H1 (cell line): ENCODE measurements around the gene TDRD9. TPM values are rescaled to one million over a fixed set of nuclear protein-coding genes. Genes with fewer than 3 reads are reported as not detected.

Experiments
- CTCF ChIA-PET: fragments of 300-600 bp; sonication (Branson Sonifier 250); formaldehyde crosslinking; loops from one replicate; lab custom pipeline; 2021; ENCODE audit not compliant: partially characterized antibody; lab: Charles Lee
- POLR2A ChIA-PET: fragments of 300-600 bp; sonication (Branson Sonifier 250); formaldehyde crosslinking; loops from one replicate; lab custom pipeline; 2021; ENCODE audit warnings: inconsistent platforms; ENCODE audit not compliant: partially characterized antibody; lab: Charles Lee
- DNase-seq, 2 experiments: peaks; one replicate each; pipeline versions ENCODE4 v3.0.0 to v3.0.0-alpha.2; 2010 to 2022; ENCODE audit warnings: low spot score in 2 of 2, low read depth in 1 of 2, mixed read lengths in 1 of 2
- FAIRE-seq: peaks from 2 replicates; lab custom pipeline; 2011; peaks lifted over from hg19 to GRCh38; lab: Jason Lieb, UNC
- H2AFZ ChIP-seq: 2 replicates; pipeline ENCODE4 v1.8.1; 2012; ENCODE audit warnings: low read length, inconsistent platforms
- H2AK5ac ChIP-seq: 2 replicates; pipeline ENCODE4 v1.6.1; 2013; ENCODE audit warnings: low read depth, low read length
- H2BK120ac ChIP-seq: replicated peaks from 2 replicates; pipeline ENCODE3; 2013; ENCODE audit warnings: low read depth, low read length, inconsistent platforms
- H2BK12ac ChIP-seq: 2 replicates; pipeline ENCODE4 v1.6.1; 2013; ENCODE audit warnings: low read depth, low read length
- H2BK15ac ChIP-seq: 2 replicates; pipeline ENCODE4 v1.6.1; 2013; ENCODE audit warnings: low read length
- H2BK20ac ChIP-seq: 2 replicates; pipeline ENCODE4 v1.6.1; 2013; ENCODE audit warnings: low read length
- H2BK5ac ChIP-seq: 2 replicates; pipeline ENCODE4 v1.6.1; 2013; ENCODE audit warnings: low read depth, low read length
- H3K14ac ChIP-seq: 2 replicates; pipeline ENCODE4 v1.6.1; 2013; ENCODE audit warnings: inconsistent platforms; ENCODE audit not compliant: insufficient read length
- H3K18ac ChIP-seq: 2 replicates; pipeline ENCODE4 v1.6.1; 2013; ENCODE audit warnings: low read length; ENCODE audit errors: extremely low read depth
- H3K23ac ChIP-seq: 2 replicates; pipeline ENCODE4 v1.6.1; 2013; ENCODE audit warnings: inconsistent platforms; ENCODE audit not compliant: insufficient read length
- H3K23me2 ChIP-seq: 2 replicates; pipeline ENCODE4 v1.6.1; 2013; ENCODE audit warnings: low read depth, low read length
- H3K27ac ChIP-seq: 2 replicates; pipeline ENCODE4 v1.6.1; 2011; ENCODE audit warnings: low read depth, low read length, inconsistent platforms
- H3K27me3 ChIP-seq, 4 experiments: replicated peaks in 1 of 4; 1 replicate in 1 of 4; 2 replicates in 3 of 4; pipeline versions ENCODE4 v1.6.1 to v1.8.1; 2011 to 2013; ENCODE audit warnings: low read length in 3 of 4, mild to moderate bottlenecking in 3 of 4, inconsistent platforms in 2 of 4, mixed read lengths in 2 of 4, moderate library complexity in 1 of 4; ENCODE audit not compliant: control insufficient read depth in 3 of 4, insufficient read depth in 3 of 4; ENCODE audit errors: extremely low read depth in 1 of 4
- H3K36me3 ChIP-seq, 4 experiments: 2 replicates each; pipeline versions ENCODE4 v1.6.1 to v1.8.1; 2011 to 2013; ENCODE audit warnings: mild to moderate bottlenecking in 4 of 4, low read length in 3 of 4, moderate library complexity in 2 of 4, control low read depth in 1 of 4, inconsistent platforms in 1 of 4; ENCODE audit not compliant: insufficient read depth in 4 of 4, control insufficient read depth in 2 of 4
- H3K4ac ChIP-seq: replicated peaks from 2 replicates; pipeline ENCODE3; 2013; ENCODE audit warnings: low read length, low read depth, mixed read lengths, inconsistent platforms; ENCODE audit not compliant: insufficient read length
- H3K4me1 ChIP-seq, 4 experiments: replicated peaks in 1 of 4; 1 replicate in 1 of 4; 2 replicates in 3 of 4; pipeline versions ENCODE4 v1.6.1 to v1.8.1; 2011 to 2013; ENCODE audit warnings: low read length in 3 of 4, inconsistent platforms in 2 of 4, mixed read lengths in 1 of 4; ENCODE audit not compliant: insufficient read depth in 4 of 4, control insufficient read depth in 3 of 4
- H3K4me2 ChIP-seq, 2 experiments: 2 replicates each; pipeline versions ENCODE4 v1.6.1 to v1.8.1; 2011 to 2013; ENCODE audit warnings: low read depth in 2 of 2, low read length in 2 of 2, control low read depth in 1 of 2, inconsistent platforms in 1 of 2, mild to moderate bottlenecking in 1 of 2; ENCODE audit not compliant: insufficient read depth in 1 of 2
- H3K4me3 ChIP-seq, 4 experiments: fragments of 200-600, 300-600 bp in 1 of 4; sonication (generic), shearing (Covaris generic), sonication (Bioruptor Twin) in 1 of 4; 2 replicates each; pipeline versions ENCODE4 v1.5.1 to v1.8.1; 2011 to 2016; ENCODE audit warnings: low read length in 4 of 4, low read depth in 3 of 4, control low read depth in 2 of 4, inconsistent platforms in 2 of 4, mild to moderate bottlenecking in 2 of 4, mixed read lengths in 1 of 4, moderate library complexity in 1 of 4; ENCODE audit not compliant: insufficient read depth in 2 of 4; ENCODE audit errors: extremely low read depth in 1 of 4
- H3K56ac ChIP-seq: replicated peaks from 2 replicates; pipeline ENCODE3; 2013; ENCODE audit warnings: low read depth, mild to moderate bottlenecking, mixed read lengths, low read length, inconsistent platforms; ENCODE audit not compliant: insufficient read length
- H3K79me1 ChIP-seq: 2 replicates; pipeline ENCODE4 v1.6.1; 2013; ENCODE audit warnings: low read depth, low read length, control low read depth
- H3K79me2 ChIP-seq, 2 experiments: 2 replicates each; pipeline versions ENCODE4 v1.6.1 to v1.8.1; 2012 to 2013; ENCODE audit warnings: low read length in 2 of 2, mild to moderate bottlenecking in 2 of 2, inconsistent platforms in 1 of 2; ENCODE audit not compliant: insufficient read depth in 2 of 2, control insufficient read depth in 1 of 2
- H3K9ac ChIP-seq, 4 experiments: replicated peaks in 1 of 4; 1 replicate in 1 of 4; 2 replicates in 3 of 4; pipeline versions ENCODE4 v1.6.1 to v1.8.1; 2011 to 2013; ENCODE audit warnings: low read depth in 3 of 4, low read length in 3 of 4, control low read depth in 2 of 4, mild to moderate bottlenecking in 2 of 4, moderate library complexity in 2 of 4, inconsistent platforms in 1 of 4; ENCODE audit errors: extremely low read depth in 1 of 4
- H3K9me3 ChIP-seq, 2 experiments: 2 replicates each; pipeline versions ENCODE4 v1.6.1 to v1.8.1; 2012 to 2013; ENCODE audit warnings: mild to moderate bottlenecking in 2 of 2, moderate library complexity in 2 of 2, control low read depth in 1 of 2, inconsistent platforms in 1 of 2, low read depth in 1 of 2, low read length in 1 of 2, mixed read lengths in 1 of 2; ENCODE audit not compliant: insufficient read depth in 2 of 2
- H4K20me1 ChIP-seq, 2 experiments: replicated peaks in 1 of 2; 2 replicates each; pipeline versions ENCODE3 to v1.8.1; 2011 to 2013; ENCODE audit warnings: inconsistent platforms in 2 of 2, low read length in 2 of 2, mild to moderate bottlenecking in 1 of 2; ENCODE audit not compliant: insufficient read depth in 2 of 2, control insufficient read depth in 1 of 2
- H4K5ac ChIP-seq: 2 replicates; pipeline ENCODE4 v1.6.1; 2013; ENCODE audit warnings: low read length, low read depth, mixed read lengths, inconsistent platforms; ENCODE audit not compliant: insufficient read length
- H4K8ac ChIP-seq: 2 replicates; pipeline ENCODE4 v1.8.0; 2013; ENCODE audit warnings: mild to moderate bottlenecking, moderate library complexity, low read length, inconsistent platforms; ENCODE audit not compliant: insufficient read depth; ENCODE audit errors: extremely low read depth
- H4K91ac ChIP-seq: replicated peaks from 2 replicates; pipeline ENCODE3; 2013; ENCODE audit warnings: low read length, mixed read lengths, inconsistent platforms; ENCODE audit not compliant: insufficient read length
- ASH2L ChIP-seq: fragments of 200-600, 300-600 bp; sonication (generic); IDR thresholded peaks from one replicate; pipeline ENCODE4 v1.7.1; 2017; ENCODE audit warnings: low read length
- BCL11A ChIP-seq, 2 experiments: IDR thresholded peaks; one replicate each; pipeline ENCODE4 v1.6.1; 2011; ENCODE audit warnings: low read depth in 2 of 2, low read length in 2 of 2, mild to moderate bottlenecking in 2 of 2
- BRCA1 ChIP-seq: IDR thresholded peaks from 2 replicates; pipeline ENCODE4 v1.6.1; 2012; ENCODE audit warnings: low read depth, low read length, improper control_type of control experiment
- HDAC2 ChIP-seq, 2 experiments: fragments of 300-600 bp in 1 of 2; sonication (generic) in 1 of 2; IDR thresholded peaks; 2 replicates each; pipeline ENCODE4 v1.6.1; 2011 to 2012; ENCODE audit warnings: low read depth in 2 of 2, low read length in 2 of 2, mild to moderate bottlenecking in 2 of 2, moderate library complexity in 2 of 2, borderline replicate concordance in 1 of 2, inconsistent platforms in 1 of 2
- HDAC6 ChIP-seq: IDR thresholded peaks from one replicate; pipeline ENCODE4 v1.7.1; 2012; ENCODE audit warnings: low read depth, mild to moderate bottlenecking, inconsistent platforms, low read length, moderate library complexity
- JUN ChIP-seq: IDR thresholded peaks from 2 replicates; pipeline ENCODE4 v1.6.1; 2011; ENCODE audit warnings: low read depth, mild to moderate bottlenecking, improper control_type of control experiment, low read length
- KDM1A ChIP-seq: fragments of 200-600, 300-600 bp; sonication (generic); IDR thresholded peaks from 2 replicates; pipeline ENCODE4 v1.7.1; 2016; ENCODE audit warnings: mild to moderate bottlenecking, low read length, borderline replicate concordance
- KDM5A ChIP-seq: fragments of 200-600 bp; IDR thresholded peaks from 2 replicates; pipeline ENCODE4 v1.7.1; 2012; ENCODE audit warnings: mild to moderate bottlenecking, low read length, inconsistent platforms, mixed read lengths
- MAFK ChIP-seq: IDR thresholded peaks from 2 replicates; pipeline ENCODE4 v1.6.1; 2012; ENCODE audit warnings: low read depth, mild to moderate bottlenecking, improper control_type of control experiment, low read length
- PHF8 ChIP-seq: fragments of 200-600 bp; sonication (generic); conservative IDR thresholded peaks from 2 replicates; pipeline ENCODE4 v1.7.1; 2012; ENCODE audit warnings: low read depth, mild to moderate bottlenecking, inconsistent platforms, low read length, moderate library complexity
- POLR2A ChIP-seq, 2 experiments: IDR thresholded peaks; 1 replicate in 1 of 2; 2 replicates in 1 of 2; pipeline ENCODE4 v1.6.1; 2011; ENCODE audit warnings: low read depth in 2 of 2, low read length in 2 of 2, mild to moderate bottlenecking in 2 of 2; ENCODE audit errors: control extremely low read depth in 1 of 2
- POU5F1 ChIP-seq: IDR thresholded peaks from 2 replicates; pipeline ENCODE4 v1.6.1; 2011; ENCODE audit warnings: low read depth, mild to moderate bottlenecking, low read length, moderate library complexity
- RBBP5 ChIP-seq: IDR thresholded peaks from 2 replicates; pipeline ENCODE4 v1.7.1; 2012; ENCODE audit warnings: low read depth, mild to moderate bottlenecking, inconsistent platforms, low read length, moderate library complexity, borderline replicate concordance
- SAP30 ChIP-seq: fragments of 300-600 bp; sonication (generic); IDR thresholded peaks from 2 replicates; pipeline ENCODE4 v1.7.1; 2012; ENCODE audit warnings: low read length, moderate library complexity, mild to moderate bottlenecking, inconsistent platforms; ENCODE audit not compliant: insufficient read depth, insufficient replicate concordance
- SIRT6 ChIP-seq: IDR thresholded peaks from one replicate; pipeline ENCODE4 v1.7.1; 2012; ENCODE audit warnings: low read length, inconsistent platforms
- TCF12 ChIP-seq: IDR thresholded peaks from 2 replicates; pipeline ENCODE4 v1.6.1; 2011; ENCODE audit warnings: low read depth, mild to moderate bottlenecking, low read length
- WGBS, 2 experiments: shearing (Covaris generic) in 1 of 2; methylation state at CpG; one replicate each; pipeline versions ENCODE4 v1.1.6 to v1.1.7; 2013 to 2015; ENCODE audit warnings: low lambda C conversion rate in 2 of 2, mixed read lengths in 2 of 2, inconsistent platforms in 1 of 2, low coverage in 1 of 2, missing lambda C conversion rate in 1 of 2; ENCODE audit not compliant: insufficient replicate concordance in 2 of 2, insufficient coverage in 1 of 2, insufficient read length in 1 of 2; ENCODE audit errors: extremely low coverage in 1 of 2, missing lambda C conversion rate in 1 of 2; 5-methylcytosine and 5-hydroxymethylcytosine counted together
- polyA plus RNA-seq, 7 experiments: library from polyadenylated mRNA; depleted of rRNA in 3 of 7; stranded (reverse) in 5 of 7; unstranded in 2 of 7; fragments of >200 nt in 5 of 7; fragments of 200-250 nt in 2 of 7; gene quantifications; 1 replicate in 5 of 7; 2 replicates in 1 of 7; 4 replicates in 1 of 7; pipeline versions ENCODE4 v1.2.1 to v1.2.3, GENCODE V29; 2011 to 2013; ENCODE audit warnings: missing spikeins in 2 of 7, mixed read lengths in 2 of 7
- total RNA-seq: library from RNA; stranded (reverse); fragmentation: NEBNext Ultra II Directional; extraction: Animal tissue kit (Norgen Biotek cat#: 25700); gene quantifications from 2 replicates; pipeline ENCODE4 v1.2.1, GENCODE V29; 2021

TDRD9 gene
- total and polyA plus RNA-seq, 2 of the 8 experiments (the other 6 are each of a cell fraction or from before 2014, with no cell fraction given), result not detected

DNA sequence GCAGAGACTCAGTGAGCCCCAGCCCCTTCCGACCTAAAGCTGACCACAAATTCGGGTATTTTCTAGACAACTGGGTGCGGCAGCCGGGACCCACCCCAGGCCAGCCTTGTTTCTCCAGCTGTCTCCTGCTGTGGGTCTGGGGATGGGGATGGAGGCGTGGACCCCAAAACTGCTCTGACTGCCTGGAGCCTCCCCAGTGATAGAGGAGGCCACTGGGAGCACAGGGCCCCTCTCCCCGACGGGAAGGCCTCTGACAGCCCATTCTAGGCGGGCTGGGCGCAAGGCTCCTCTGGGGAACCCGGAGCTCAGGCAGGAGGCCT, 38.2 kb upstream of the TDRD9 start:
- Histone ChIP-seq H2AFZ (no peak overlapping the region), H2BK5ac (no peak overlapping the region), H3K23me2 (no peaks in the 10 kb centered on the region), H2AK5ac (no peak overlapping the region; the same call in 1 of the 2 replicates), H4K8ac (no peak overlapping the region), H3K4me1 (peaks cover 0 to 9% (median 3%) of the 10 kb centered on the region in 4 experiments; a peak in 3 of 7 replicates), H3K9ac (no peak overlapping the region), H3K23ac (no peak overlapping the region), H2BK15ac (no peak overlapping the region), H3K18ac (no peak overlapping the region), H3K27ac (no peak overlapping the region), H4K91ac (no peak overlapping the region), H3K79me2 (no peaks in the 10 kb centered on the region), H2BK120ac (no peak overlapping the region), H3K4ac (no peak overlapping the region), H3K4me3 (no peak overlapping the region), H3K36me3 (no peaks in the 10 kb centered on the region), H3K79me1 (no peaks in the 10 kb centered on the region), H3K4me2 (no peak overlapping the region), H4K20me1 (peaks cover 0 to 3% of the 10 kb centered on the region in 2 experiments), H2BK12ac (no peak overlapping the region), H2BK20ac (no peak overlapping the region), H3K14ac (no peak overlapping the region), H3K27me3 (no peaks in the 10 kb centered on the region), H3K56ac (no peak overlapping the region), H4K5ac (no peak overlapping the region), H3K9me3 (no peaks in the 10 kb centered on the region)
- FAIRE-seq (no peak), DNase-seq (no peak)
- ChIA-PET POLR2A (no interaction called here), CTCF (interaction anchor here (0.7 to 1.4 kb wide), 5 partner anchors 11 to 81 kb away, joined by 3 to 7 read pairs (median 4); no protein-coding TSS in a partner anchor)
- 87% methylated on average over 10 of the region's 10 CpGs; no CpG with 5 or more reads in 1 of the 2 experiments for WGBS, 2 experiments
- TF ChIP-seq PHF8 (no peak), KDM1A (no peak), SIRT6 (no peak), ASH2L (no peak), MAFK (no peak), KDM5A (no peak), POU5F1 (no peak), SAP30 (no peak), JUN (no peak), BRCA1 (no peak), RBBP5 (no peak), POLR2A (IDR thresholded peaks at IDR 0.05; ENCODE audit: control extremely low read depth in 1 of 2, low read depth in 2 of 2, low read length in 2 of 2) (no peak), BCL11A (IDR thresholded peaks at IDR 0.05; ENCODE audit: low read depth in 2 of 2, low read length in 2 of 2) (no peak), HDAC6 (no peak), TCF12 (no peak), HDAC2 (IDR thresholded peaks at IDR 0.05; ENCODE audit: borderline replicate concordance in 1 of 2, low read depth in 2 of 2, low read length in 2 of 2) (no peak)
